ENCODE data around the gene HGS.

Gene HGS

GRCh38 chr17:81684442-81684911, 666 bp downstream of the HGS start:
- no peak for DNase-seq (ENCODE audit: low read depth in 2 of 2)

GRCh38 chr17:81685108-81685507, 1.3 kb downstream of the HGS start:
- no peak for DNase-seq (ENCODE audit: low read depth in 2 of 2)

- DNase-seq (ENCODE audit: low read depth in 2 of 2), result no peak
Observed at GRCh38 chr17:81686614-81687013, 2.8 kb downstream of the HGS start.

- no peak for DNase-seq (ENCODE audit: low read depth in 2 of 2)
Observed at GRCh38 chr17:81687770-81688541, 4.1 kb downstream of the HGS start.

GRCh38 chr17:81688616-81689015, 4.8 kb downstream of the HGS start:
- DNase-seq (ENCODE audit: low read depth in 2 of 2), result no peak

GRCh38 chr17:81690066-81690465, 6.3 kb downstream of the HGS start:
- DNase-seq (ENCODE audit: low read depth in 2 of 2), result no peak

- no peak for DNase-seq (ENCODE audit: low read depth in 2 of 2)
Observed at GRCh38 chr17:81690549-81690948, 6.7 kb downstream of the HGS start.

- DNase-seq (ENCODE audit: low read depth in 2 of 2), result no peak
Observed at GRCh38 chr17:81691196-81691595, 7.4 kb downstream of the HGS start.

GRCh38 chr17:81691608-81692007, 7.8 kb downstream of the HGS start:
- no peak for DNase-seq (ENCODE audit: low read depth in 2 of 2)

- DNase-seq (ENCODE audit: low read depth in 2 of 2), result no peak
Observed at GRCh38 chr17:81693509-81694210, 9.8 kb downstream of the HGS start.

GRCh38 chr17:81694810-81695209, 11.0 kb downstream of the HGS start:
- DNase-seq (ENCODE audit: low read depth in 2 of 2), result no peak

GRCh38 chr17:81695211-81695610, 11.4 kb downstream of the HGS start:
- DNase-seq (ENCODE audit: low read depth in 2 of 2), result no peak

GRCh38 chr17:81695801-81696200, 12.0 kb downstream of the HGS start:
- no peak for DNase-seq (ENCODE audit: low read depth in 2 of 2)

GRCh38 chr17:81696218-81696941, 12.6 kb downstream of the HGS start:
- DNase-seq (ENCODE audit: low read depth in 2 of 2), result no peak

- DNase-seq (ENCODE audit: low read depth in 2 of 2), result no peak
Observed at GRCh38 chr17:81697261-81698044, 13.6 kb downstream of the HGS start.

- no peak for DNase-seq (ENCODE audit: low read depth in 2 of 2)
Observed at GRCh38 chr17:81700353-81701287, 16.8 kb downstream of the HGS start.

GRCh38 chr17:81701288-81702071, 17.7 kb downstream of the HGS start:
- DNase-seq (ENCODE audit: low read depth in 2 of 2), result no peak

GRCh38 chr17:81702934-81703746, 19.3 kb downstream of the HGS start, which contains the start of gene MRPL12:
Gene MRPL12, plus strand, starts transcription at chr17:81703367. Its CDS starts 135 bp downstream, at chr17:81703502.
- DNase-seq (ENCODE audit: low read depth in 2 of 2), result peak; percentile 74 to 75
